GM23338 (cell line): ENCODE results near the gene MLLT1. TPM values are rescaled to one million over a fixed set of nuclear protein-coding genes. Genes with fewer than 3 reads are reported as not detected.

Source experiments
- ATAC-seq: fragments of 200-7000 bp; cut with Tn5 transposase; 3 replicates; pipeline ENCODE4 v1.9.1; 2020
- DNase-seq: peaks from one replicate; pipeline ENCODE4 v3.0.0-alpha.2; 2015; ENCODE audit warnings: low spot score
- H2AFZ ChIP-seq: fragments of 200-600 bp; sonication (generic); 2 replicates; pipeline ENCODE4 v1.8.0; 2016; ENCODE audit warnings: antibody characterized with exemption, mild to moderate bottlenecking, moderate library complexity
- H3F3A ChIP-seq: fragments of 200-600 bp; sonication (generic); replicated peaks from 2 replicates; pipeline ENCODE4 v1.8.0; 2017; ENCODE audit warnings: antibody characterized with exemption, mixed run types, low read depth
- H3K27ac ChIP-seq: fragments of 200-600 bp; sonication (generic); 2 replicates; pipeline ENCODE4 v1.6.1; 2016; ENCODE audit warnings: low read depth
- H3K27me3 ChIP-seq: fragments of 200-600 bp; sonication (generic); 2 replicates; pipeline ENCODE4 v1.8.0; 2016; ENCODE audit warnings: mild to moderate bottlenecking, mixed run types, moderate library complexity; ENCODE audit not compliant: insufficient read depth
- H3K36me3 ChIP-seq: fragments of 200-600 bp; sonication (generic); 2 replicates; pipeline ENCODE4 v1.8.0; 2016; ENCODE audit warnings: mild to moderate bottlenecking; ENCODE audit not compliant: insufficient read depth
- H3K4me1 ChIP-seq: fragments of 200-600 bp; sonication (generic); 2 replicates; pipeline ENCODE4 v1.8.0; 2016; ENCODE audit warnings: mild to moderate bottlenecking, moderate library complexity; ENCODE audit not compliant: insufficient read depth
- H3K4me2 ChIP-seq: fragments of 200-600 bp; sonication (generic); 2 replicates; pipeline ENCODE4 v1.7.1; 2017; ENCODE audit warnings: mixed run types
- H3K4me3 ChIP-seq: fragments of 200-600 bp; sonication (generic); 2 replicates; pipeline ENCODE4 v1.6.1; 2016; ENCODE audit warnings: mixed run types
- H3K79me2 ChIP-seq: fragments of 200-600 bp; sonication (generic); replicated peaks from 2 replicates; pipeline ENCODE4 v1.8.0; 2017; ENCODE audit warnings: mild to moderate bottlenecking; ENCODE audit not compliant: insufficient read depth
- H3K9me2 ChIP-seq: fragments of 200-600 bp; sonication (generic); 2 replicates; pipeline ENCODE4 v1.8.0; 2017; ENCODE audit not compliant: insufficient read depth
- H4K20me1 ChIP-seq: fragments of 200-600 bp; sonication (generic); replicated peaks from 2 replicates; pipeline ENCODE4 v1.8.0; 2017; ENCODE audit warnings: mild to moderate bottlenecking; ENCODE audit not compliant: insufficient read depth
- H3K27ac Mint-ChIP-seq: 2 replicates; pipeline ENCODE4 v1.8.0; 2020; ENCODE audit warnings: inconsistent platforms, mild to moderate bottlenecking, moderate library complexity, mixed read lengths
- H3K27me3 Mint-ChIP-seq: 3 replicates; pipeline ENCODE4 v1.8.0; 2022; ENCODE audit warnings: low read depth, mild to moderate bottlenecking, moderate library complexity, mixed read lengths, inconsistent platforms; ENCODE audit not compliant: insufficient read depth, poor library complexity
- H3K36me3 Mint-ChIP-seq: 3 replicates; pipeline ENCODE4 v1.8.0; 2021; ENCODE audit warnings: low read depth, mild to moderate bottlenecking, inconsistent platforms, moderate library complexity, mixed read lengths
- H3K4me1 Mint-ChIP-seq: 3 replicates; pipeline ENCODE4 v1.8.0; 2020; ENCODE audit warnings: mild to moderate bottlenecking, inconsistent platforms, mixed read lengths
- H3K4me3 Mint-ChIP-seq: 3 replicates; pipeline ENCODE4 v1.8.0; 2021; ENCODE audit warnings: moderate library complexity, mild to moderate bottlenecking, inconsistent platforms, mixed read lengths
- H3K9me3 Mint-ChIP-seq: 3 replicates; pipeline ENCODE4 v1.8.0; 2020; ENCODE audit warnings: moderate library complexity, mild to moderate bottlenecking, inconsistent platforms, mixed read lengths
- CTCF ChIP-seq, 2 experiments: fragments of 200-600 bp in 1 of 2; sonication (generic) in 1 of 2; conservative IDR thresholded peaks; 2 replicates each; pipeline versions ENCODE4 v1.5.1 to v1.6.1; 2016 to 2017; ENCODE audit warnings: antibody characterized with exemption in 2 of 2, low read depth in 2 of 2, mild to moderate bottlenecking in 2 of 2, moderate library complexity in 1 of 2
- ETS1 ChIP-seq: IDR thresholded peaks from 2 replicates; pipeline ENCODE4 v1.6.1; 2016; ENCODE audit warnings: antibody characterized with exemption
- EZH2 ChIP-seq: fragments of 200-600 bp; sonication (generic); IDR thresholded peaks from one replicate; pipeline ENCODE4 v1.8.0; 2017; ENCODE audit warnings: antibody characterized with exemption, mild to moderate bottlenecking, low read depth; ENCODE audit not compliant: unreplicated experiment
- EZH2phosphoT487 ChIP-seq: fragments of 200-600 bp; sonication (generic); IDR thresholded peaks from one replicate; pipeline ENCODE4 v1.8.1; 2018; ENCODE audit warnings: antibody characterized with exemption; ENCODE audit not compliant: unreplicated experiment
- POLR2AphosphoS5 ChIP-seq: IDR thresholded peaks from 2 replicates; pipeline ENCODE4 v1.6.1; 2016; ENCODE audit warnings: antibody characterized with exemption, low read depth
- STAT1 ChIP-seq: IDR thresholded peaks from one replicate; pipeline ENCODE4 v1.6.1; 2016; ENCODE audit warnings: antibody characterized with exemption; ENCODE audit not compliant: unreplicated experiment
- ZNF331 ChIP-seq: fragments of 250-450 bp; sonication (Bioruptor Pico); IDR thresholded peaks from 2 replicates; pipeline ENCODE4 v1.5.0; 2020; ENCODE audit warnings: low read depth, mild to moderate bottlenecking, moderate library complexity
- polyA plus RNA-seq: library from polyadenylated mRNA; unstranded; fragments of >200 nt; fragmentation: Nextera tagmentation; extraction: Ambion mirVana; gene quantifications from 2 replicates; pipeline ENCODE4 v1.2.1, GENCODE V29; 2016
- total RNA-seq: library from RNA; depleted of rRNA; stranded (reverse); fragments of >200 nt; shearing (Covaris generic); gene quantifications from 2 replicates; pipeline ENCODE4 v1.2.3, GENCODE V29; 2014

The MLLT1 gene
- total and polyA plus RNA-seq, 2 experiments from 2014 or later = 17.8 to 23.4 TPM

- TF ChIP-seq EZH2 = no peak
- TF ChIP-seq EZH2phosphoT487 = no peak
- TF ChIP-seq ETS1 = no peak
- no peak for TF ChIP-seq ZNF331 (CRISPR knock-in tag)
- TF ChIP-seq STAT1 = no peak
These were observed 28.9 kb downstream of the MLLT1 start (continued) for GRCh38 chr19:6250909-6251308.

GRCh38 chr19:6250024-6250615 lies 29.7 kb downstream of the MLLT1 start:
- ATAC-seq = no peak

GRCh38 chr19:6249296-6249695 lies 30.5 kb downstream of the MLLT1 start:
- H3K4me3 Mint-ChIP-seq = no peak overlapping the region
- no peak for ATAC-seq
- no peak for DNase-seq
- peaks cover 48% of the 10 kb centered on the region for H4K20me1 ChIP-seq
- no peak overlapping the region for H3K4me2 ChIP-seq
- no peak overlapping the region for H3K4me3 ChIP-seq
- no peaks in the 10 kb centered on the region for H3F3A ChIP-seq
- peaks cover 3% of the 10 kb centered on the region; the same call in 1 of the 2 replicates for H3K4me1 ChIP-seq
- H3K27me3 ChIP-seq = no peaks in the 10 kb centered on the region
- H3K9me3 Mint-ChIP-seq = peaks cover 18% of the 10 kb centered on the region
- H3K4me1 Mint-ChIP-seq = peaks cover 7% of the 10 kb centered on the region
- H3K27ac ChIP-seq = no peak overlapping the region
- no peaks in the 10 kb centered on the region for H3K9me2 ChIP-seq
- H3K27ac Mint-ChIP-seq = no peak overlapping the region
- peaks cover 3% of the 10 kb centered on the region; the same call in 1 of the 2 replicates for H3K36me3 ChIP-seq
- no peak overlapping the region for H2AFZ ChIP-seq
- H3K27me3 Mint-ChIP-seq = peaks cover 3% of the 10 kb centered on the region
- peaks cover 37% of the 10 kb centered on the region for H3K36me3 Mint-ChIP-seq
- H3K79me2 ChIP-seq = peaks cover 100% of the 10 kb centered on the region
- TF ChIP-seq POLR2AphosphoS5 (no peak), STAT1 (no peak), CTCF (conservative IDR thresholded peaks at IDR 0.05; ENCODE audit: low read depth in 2 of 2) (no peak)

More at GRCh38 chr19:6250024-6250615, 29.7 kb downstream of the MLLT1 start:
- Mint-ChIP-seq H3K27ac (no peak overlapping the region), H3K36me3 (peaks cover 33% of the 10 kb centered on the region), H3K4me3 (no peak overlapping the region), H3K4me1 (peaks cover 11% of the 10 kb centered on the region), H3K9me3 (peaks cover 18% of the 10 kb centered on the region), H3K27me3 (peaks cover 5% of the 10 kb centered on the region)
- peaks cover 4% of the 10 kb centered on the region; the same call in 1 of the 2 replicates for H3K4me1 ChIP-seq
- H4K20me1 ChIP-seq = peaks cover 52% of the 10 kb centered on the region
- no peaks in the 10 kb centered on the region for H3K9me2 ChIP-seq
- no peak overlapping the region for H3K4me2 ChIP-seq
- H3K36me3 ChIP-seq = peaks cover 3% of the 10 kb centered on the region; the same call in 1 of the 2 replicates
- no peak overlapping the region for H2AFZ ChIP-seq
- no peaks in the 10 kb centered on the region for H3K27me3 ChIP-seq
- DNase-seq = no peak
- no peak for TF ChIP-seq CTCF (conservative IDR thresholded peaks at IDR 0.05; ENCODE audit: low read depth in 2 of 2)
- H3K79me2 ChIP-seq = peaks cover 100% of the 10 kb centered on the region
- H3K27ac ChIP-seq = no peak overlapping the region
- H3F3A ChIP-seq = no peaks in the 10 kb centered on the region
- H3K4me3 ChIP-seq = no peak overlapping the region
